Stimulated activated naive CD8-positive, alpha-beta T cell treated with anti-CD3 and anti-CD28 coated beads, Interleukin-15, amount 100 ng/mL, for 72 hours (primary cell): ENCODE measurements around the gene GNAS-AS1.
A peak's percentile ranks its signal among the peaks of the same experiment; 100 is the strongest.

Experiments
- ATAC-seq: fragments of 150-1000 bp; cut with Tn5 transposase; 2 replicates; pipeline ENCODE4 v1.10.0; 2021; ENCODE audit warnings: mild to moderate bottlenecking, moderate library complexity
- DNase-seq, 2 donors: peaks; one replicate each; pipeline ENCODE4 v3.0.0; 2021 to 2022
- H3K27ac Mint-ChIP-seq, 2 donors: one replicate each; pipeline ENCODE4 v1.8.0; 2022; ENCODE audit warnings: mild to moderate bottlenecking in 2 of 2, mixed read lengths in 2 of 2, moderate library complexity in 2 of 2
- H3K27me3 Mint-ChIP-seq: one replicate; pipeline ENCODE4 v1.8.0; 2022; ENCODE audit warnings: mixed read lengths
- H3K4me1 Mint-ChIP-seq: one replicate; pipeline ENCODE4 v1.8.0; 2022; ENCODE audit warnings: mild to moderate bottlenecking, mixed read lengths
- H3K4me3 Mint-ChIP-seq, 2 donors: one replicate each; pipeline ENCODE4 v1.8.0; 2022; ENCODE audit warnings: mild to moderate bottlenecking in 2 of 2, mixed read lengths in 2 of 2, moderate library complexity in 1 of 2
- H3K9me3 Mint-ChIP-seq, 2 donors: one replicate each; pipeline ENCODE4 v1.8.0; 2022; ENCODE audit warnings: mixed read lengths in 2 of 2

GNAS-AS1 gene

DNA sequence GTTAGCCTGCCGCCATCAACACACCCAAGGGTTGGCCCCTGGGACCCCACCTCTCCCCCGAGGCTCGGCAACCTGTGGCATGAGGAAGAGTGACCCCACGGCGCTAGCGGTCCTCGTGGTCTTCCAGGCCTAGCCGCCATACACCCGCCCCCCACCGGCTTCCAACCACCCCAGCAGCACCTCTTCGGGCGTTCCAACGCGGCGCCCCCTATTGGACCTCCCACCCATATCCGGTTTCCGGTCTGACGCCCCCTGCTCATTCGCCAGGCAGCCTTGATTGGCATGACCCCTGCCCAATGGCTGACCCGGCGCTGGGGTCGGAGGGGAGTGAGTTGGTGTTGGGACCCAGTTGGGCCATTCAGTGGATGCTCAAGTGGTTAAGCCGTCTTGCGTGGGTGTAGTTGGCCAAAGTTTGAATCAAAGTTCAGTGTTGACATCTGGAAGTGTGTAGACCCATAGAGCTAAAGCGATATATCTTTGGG, at the start of gene GNAS-AS1:
Gene GNAS-AS1, minus strand, starts transcription at position 210 of the 482 bp plus-strand sequence.
- H3K9me3 Mint-ChIP-seq = no peaks in the 10 kb centered on the region
- DNase-seq (peak; percentile 85 to 92), ATAC-seq (peak; percentile 89)
- peak within 1 kb of the TSS; percentile 83 to 92 for H3K4me3 Mint-ChIP-seq
- H3K4me1 Mint-ChIP-seq = peaks cover 76% of the 10 kb centered on the region
- H3K27me3 Mint-ChIP-seq = peaks cover 70% of the 10 kb centered on the region
- H3K27ac Mint-ChIP-seq = peak within 1 kb of the TSS; percentile 44 to 71

DNA sequence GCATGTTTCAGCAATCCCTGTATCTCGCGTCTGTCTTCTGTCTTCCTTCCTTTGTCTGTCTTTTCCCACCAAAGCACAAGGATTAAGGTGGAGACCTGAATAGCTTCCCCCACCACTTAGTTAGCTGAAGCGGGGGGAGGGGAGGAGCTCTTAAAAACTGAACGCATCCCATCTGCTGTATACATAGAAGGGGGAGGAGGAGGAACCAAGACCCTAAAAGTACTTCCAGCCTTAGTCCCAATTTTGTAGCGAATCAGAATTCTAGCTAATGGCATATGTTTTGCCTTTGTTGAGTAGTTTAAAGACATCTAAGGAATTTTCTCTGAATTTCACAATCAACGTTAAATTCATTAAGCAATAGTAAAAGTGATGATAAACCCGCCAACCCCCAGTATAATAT, 49.7 kb upstream of the GNAS-AS1 start:
- Mint-ChIP-seq H3K4me3 (no peak overlapping the region), H3K4me1 (peaks cover 82% of the 10 kb centered on the region), H3K27me3 (no peaks in the 10 kb centered on the region), H3K9me3 (no peaks in the 10 kb centered on the region), H3K27ac (no peak overlapping the region)
- no peak for ATAC-seq
- no peak for DNase-seq

DNA sequence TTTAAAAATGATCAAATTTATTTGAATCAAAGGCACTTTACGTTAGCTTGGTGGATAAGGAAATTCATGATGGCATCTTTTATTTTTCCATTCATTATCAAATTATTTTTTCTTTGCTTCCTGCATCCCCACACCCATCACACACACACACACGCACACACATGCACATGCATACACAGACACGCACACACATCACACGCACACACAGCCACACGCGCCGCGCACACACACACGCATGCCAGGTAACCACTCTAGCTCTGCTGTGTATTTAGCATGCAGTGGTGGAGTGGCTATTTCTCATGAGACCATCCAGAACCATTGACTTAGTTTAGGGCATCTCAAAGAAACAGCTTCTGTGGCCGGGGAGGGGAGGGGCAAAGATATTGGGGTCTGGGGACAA, 48.8 kb upstream of the GNAS-AS1 start:
- H3K4me1 Mint-ChIP-seq = peaks cover 82% of the 10 kb centered on the region
- peak overlapping the region in 1 of 2 donors; percentile 15 for H3K27ac Mint-ChIP-seq
- no peaks in the 10 kb centered on the region for H3K27me3 Mint-ChIP-seq
- ATAC-seq (no peak), DNase-seq (no peak)
- H3K9me3 Mint-ChIP-seq = no peaks in the 10 kb centered on the region
- H3K4me3 Mint-ChIP-seq = no peak overlapping the region

DNA sequence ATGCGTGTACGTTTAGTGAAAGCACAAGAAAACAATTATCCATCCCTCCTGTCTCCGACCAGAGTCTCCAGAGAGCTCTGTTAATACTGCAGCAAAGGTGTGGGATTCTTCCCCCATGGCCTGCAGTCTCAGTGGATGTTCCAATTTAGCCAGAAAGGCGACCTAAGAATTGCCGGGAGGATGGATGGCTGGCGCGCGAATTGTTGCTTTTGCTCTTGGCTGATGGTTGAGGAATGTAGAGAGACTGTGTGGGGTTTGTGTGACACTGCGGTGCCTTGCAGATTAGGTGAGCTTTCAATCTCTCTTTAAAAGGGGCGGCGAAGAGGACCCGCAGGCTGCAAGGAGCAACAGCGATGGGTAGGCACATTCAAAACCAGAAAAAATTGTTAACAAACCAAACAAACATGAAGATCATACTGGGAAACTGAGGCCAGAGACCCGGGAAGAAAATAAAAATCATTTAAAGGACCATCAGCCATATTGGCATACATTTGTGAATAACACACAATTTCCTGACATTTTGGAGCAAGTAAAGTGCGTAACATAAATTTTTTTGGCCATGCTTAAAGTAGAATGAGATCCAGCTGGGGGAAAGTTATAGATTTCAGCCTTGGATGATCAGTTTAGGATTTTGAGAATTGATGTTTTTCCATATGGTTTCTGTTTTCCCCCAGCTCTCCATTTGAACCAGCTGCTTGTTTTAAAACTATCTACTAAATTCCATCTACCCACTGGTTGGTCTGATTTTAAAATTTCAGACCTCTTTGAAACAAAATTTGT, 48.1 kb upstream of the GNAS-AS1 start:
- peak overlapping the region in 1 of 2 donors; percentile 15 for H3K27ac Mint-ChIP-seq
- ATAC-seq (no peak), DNase-seq (no peak)
- no peak overlapping the region for H3K4me3 Mint-ChIP-seq
- no peaks in the 10 kb centered on the region for H3K9me3 Mint-ChIP-seq
- no peaks in the 10 kb centered on the region for H3K27me3 Mint-ChIP-seq
- H3K4me1 Mint-ChIP-seq = peaks cover 82% of the 10 kb centered on the region

DNA sequence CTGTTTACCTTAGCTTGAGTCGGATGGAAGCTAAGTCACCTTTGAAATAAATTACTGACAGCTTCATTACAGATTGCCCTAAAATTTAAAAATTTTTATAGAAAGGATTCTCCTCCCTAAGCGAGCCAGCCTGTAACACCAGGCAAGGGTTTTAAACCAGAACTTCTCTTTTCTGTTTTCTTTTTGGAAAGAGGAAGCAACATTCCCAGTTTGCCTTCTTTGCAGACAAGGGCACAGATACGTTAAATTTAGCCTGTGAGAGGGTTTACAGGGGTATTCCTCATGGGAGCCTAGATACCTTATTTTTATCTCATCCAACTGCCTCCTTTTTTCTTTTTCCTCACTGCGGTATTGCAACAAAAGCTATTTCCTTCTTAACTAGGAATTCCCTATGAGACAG, 46.8 kb upstream of the GNAS-AS1 start:
- H3K9me3 Mint-ChIP-seq = no peaks in the 10 kb centered on the region
- DNase-seq (no peak), ATAC-seq (no peak)
- peaks cover 83% of the 10 kb centered on the region for H3K4me1 Mint-ChIP-seq
- peak overlapping the region in 1 of 2 donors; percentile 52 for H3K27ac Mint-ChIP-seq
- no peaks in the 10 kb centered on the region for H3K27me3 Mint-ChIP-seq
- peak overlapping the region; percentile 4 to 7 for H3K4me3 Mint-ChIP-seq

DNA sequence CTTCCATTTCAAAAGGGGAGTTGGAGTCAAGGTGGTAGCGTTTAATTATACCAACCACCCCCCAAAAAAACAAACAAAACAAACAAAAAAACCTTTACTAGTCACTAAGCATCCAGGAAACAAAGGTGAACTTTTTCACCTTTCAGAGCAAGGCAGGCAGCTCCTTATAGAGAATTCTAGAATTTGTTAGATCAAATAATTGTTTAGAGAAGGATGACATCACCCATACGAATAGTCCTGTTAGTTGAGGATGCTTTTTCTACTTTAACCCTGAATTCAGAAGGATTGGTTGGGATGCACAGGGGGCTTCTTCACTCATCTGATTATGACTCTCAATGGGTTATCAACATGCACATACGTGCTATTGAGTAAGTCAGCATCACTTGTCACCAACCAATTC, 46.1 kb upstream of the GNAS-AS1 start:
- ATAC-seq (no peak), DNase-seq (no peak)
- H3K27ac Mint-ChIP-seq = no peak overlapping the region
- no peaks in the 10 kb centered on the region for H3K9me3 Mint-ChIP-seq
- peaks cover 80% of the 10 kb centered on the region for H3K4me1 Mint-ChIP-seq
- H3K4me3 Mint-ChIP-seq = peak overlapping the region in 1 of 2 donors; percentile 16
- no peaks in the 10 kb centered on the region for H3K27me3 Mint-ChIP-seq

DNA sequence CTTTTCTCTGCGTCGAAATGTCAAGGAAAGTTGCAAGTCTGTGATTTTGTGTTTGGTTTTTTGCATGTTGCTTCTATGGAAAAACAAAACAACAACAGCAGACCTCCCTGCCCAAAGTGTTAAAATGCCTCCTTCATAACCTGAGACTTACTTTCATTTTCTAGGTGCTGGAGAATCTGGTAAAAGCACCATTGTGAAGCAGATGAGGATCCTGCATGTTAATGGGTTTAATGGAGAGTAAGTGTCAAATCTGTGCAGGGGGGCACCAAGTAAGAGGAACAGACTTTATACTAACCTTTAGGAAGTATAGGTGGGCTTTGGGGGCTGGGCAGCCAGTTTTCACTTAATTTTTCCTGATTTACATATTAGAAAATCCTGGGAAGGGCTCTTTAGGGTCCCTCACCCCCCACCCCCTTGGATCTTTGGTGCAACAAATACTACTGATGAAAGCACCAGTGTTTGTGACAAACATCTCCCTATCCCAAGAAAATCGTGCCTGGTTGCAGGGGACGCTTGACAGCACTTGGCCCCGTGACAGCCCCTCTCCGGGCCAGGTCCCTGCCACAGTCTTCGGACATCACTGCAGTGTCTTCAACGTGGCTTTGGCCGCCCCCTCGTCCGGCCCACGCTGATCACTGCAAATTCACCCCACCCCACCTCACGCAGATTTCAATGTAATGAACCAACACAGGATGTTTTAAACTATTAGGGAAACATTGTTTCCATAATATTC, 44.9 kb upstream of the GNAS-AS1 start:
- peaks cover 79% of the 10 kb centered on the region for H3K4me1 Mint-ChIP-seq
- no peak for ATAC-seq
- no peaks in the 10 kb centered on the region for H3K9me3 Mint-ChIP-seq
- peak overlapping the region; percentile 97 to 99 for H3K4me3 Mint-ChIP-seq
- H3K27ac Mint-ChIP-seq = peak overlapping the region; percentile 92 to 95
- no peaks in the 10 kb centered on the region for H3K27me3 Mint-ChIP-seq
- no peak for DNase-seq

DNA sequence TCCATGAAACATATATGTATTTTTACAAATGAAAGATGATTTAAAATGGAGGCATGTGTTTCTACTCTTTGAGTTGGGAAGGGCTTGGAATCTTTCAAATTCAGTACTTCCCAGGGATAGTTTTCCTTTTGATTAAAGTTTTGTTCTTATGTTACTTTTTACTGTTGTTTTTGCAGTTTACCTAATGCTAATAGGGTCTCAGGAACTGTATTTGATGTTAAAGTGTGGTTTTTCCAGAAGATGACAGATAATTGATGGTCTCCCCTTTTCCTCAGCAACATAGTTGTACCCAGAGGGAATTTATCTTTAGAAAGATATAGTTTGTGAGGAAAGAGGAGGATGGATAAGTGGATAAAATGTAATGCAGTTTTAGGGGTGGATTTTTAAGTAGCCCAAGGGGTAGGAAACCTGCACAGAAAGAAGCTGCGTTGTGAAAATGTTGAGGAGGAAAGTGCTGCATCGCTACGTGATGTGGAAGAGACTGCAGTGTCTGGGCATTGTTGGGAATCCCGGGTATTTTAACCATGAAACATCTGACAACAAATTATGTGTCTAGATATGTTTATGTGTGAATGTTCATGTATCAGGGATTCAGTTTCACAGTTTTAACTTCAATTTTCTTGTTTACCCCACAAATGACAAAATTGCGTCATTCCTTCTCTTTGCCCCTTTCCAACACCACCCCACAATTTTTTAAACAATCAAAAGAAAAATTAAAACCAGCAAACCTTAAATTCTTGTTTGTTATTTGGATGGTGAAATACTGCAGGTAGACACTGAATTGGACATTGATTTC, 44.1 kb upstream of the GNAS-AS1 start:
- Mint-ChIP-seq H3K4me3 (peak overlapping the region; percentile 97 to 99), H3K27me3 (no peaks in the 10 kb centered on the region), H3K9me3 (no peaks in the 10 kb centered on the region), H3K27ac (peak overlapping the region; percentile 69 to 92), H3K4me1 (peaks cover 72% of the 10 kb centered on the region)
- ATAC-seq (no peak), DNase-seq (no peak)

DNA sequence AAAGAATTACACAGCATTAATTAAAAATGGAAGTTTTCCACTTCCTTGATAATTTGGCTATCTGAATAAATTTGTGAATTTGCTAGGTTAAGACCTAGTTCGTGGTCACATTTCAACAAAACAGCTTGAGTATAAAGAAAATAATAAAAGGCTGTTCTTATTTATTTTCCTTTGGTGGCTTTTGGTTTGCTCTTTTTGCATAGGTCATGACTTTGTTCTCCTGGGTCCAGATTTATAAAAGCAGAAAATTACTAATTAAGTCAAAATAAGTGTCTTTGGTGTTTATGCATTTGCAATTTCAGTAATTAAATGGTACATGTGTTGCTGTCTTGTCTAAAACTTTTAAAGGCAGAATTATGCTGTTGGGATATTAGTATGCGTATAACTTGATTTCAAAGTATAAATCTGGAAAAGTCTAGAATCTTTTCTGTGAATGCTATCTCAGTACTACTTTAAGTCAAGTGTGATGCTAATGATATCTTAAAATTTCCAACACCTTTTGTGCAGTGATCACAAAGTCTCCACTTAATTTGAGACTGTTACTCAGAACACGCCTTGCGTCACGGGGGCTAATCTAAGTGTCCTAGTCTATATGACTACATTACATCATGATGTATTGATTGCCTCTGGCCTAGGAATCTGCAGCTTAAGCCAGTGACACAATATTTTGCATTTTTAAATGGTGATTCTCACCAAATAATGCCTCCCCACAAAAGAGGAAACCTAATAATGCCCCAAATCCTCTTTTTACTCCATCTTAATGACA, 42.8 kb upstream of the GNAS-AS1 start:
- Mint-ChIP-seq H3K4me3 (peak overlapping the region; percentile 97 to 99), H3K27me3 (no peaks in the 10 kb centered on the region), H3K9me3 (no peaks in the 10 kb centered on the region), H3K27ac (peak overlapping the region; percentile 93 to 94), H3K4me1 (peaks cover 60% of the 10 kb centered on the region)
- ATAC-seq (peak; percentile 26), DNase-seq (peak in 1 of 2 donors; percentile 57)

DNA sequence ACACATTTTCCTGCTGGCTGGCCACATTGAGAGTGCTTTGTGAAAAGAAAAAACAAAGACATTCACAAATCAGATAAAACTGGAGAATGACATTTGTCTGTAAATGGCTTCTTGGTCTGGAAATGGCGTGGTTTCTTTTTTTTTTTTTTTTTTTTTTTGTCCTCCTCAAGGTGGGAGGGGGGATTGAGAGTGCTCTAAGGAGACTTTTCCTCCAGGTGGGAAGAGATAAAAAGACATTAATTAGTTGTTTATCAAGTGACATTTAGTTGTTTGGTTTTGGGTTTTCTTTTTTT, 42.2 kb upstream of the GNAS-AS1 start:
- ATAC-seq (no peak), DNase-seq (no peak)
- Mint-ChIP-seq H3K4me1 (peaks cover 54% of the 10 kb centered on the region), H3K27ac (peak overlapping the region; percentile 97 to 99), H3K27me3 (no peaks in the 10 kb centered on the region), H3K4me3 (peak overlapping the region; percentile 97 to 99), H3K9me3 (no peaks in the 10 kb centered on the region)

DNA sequence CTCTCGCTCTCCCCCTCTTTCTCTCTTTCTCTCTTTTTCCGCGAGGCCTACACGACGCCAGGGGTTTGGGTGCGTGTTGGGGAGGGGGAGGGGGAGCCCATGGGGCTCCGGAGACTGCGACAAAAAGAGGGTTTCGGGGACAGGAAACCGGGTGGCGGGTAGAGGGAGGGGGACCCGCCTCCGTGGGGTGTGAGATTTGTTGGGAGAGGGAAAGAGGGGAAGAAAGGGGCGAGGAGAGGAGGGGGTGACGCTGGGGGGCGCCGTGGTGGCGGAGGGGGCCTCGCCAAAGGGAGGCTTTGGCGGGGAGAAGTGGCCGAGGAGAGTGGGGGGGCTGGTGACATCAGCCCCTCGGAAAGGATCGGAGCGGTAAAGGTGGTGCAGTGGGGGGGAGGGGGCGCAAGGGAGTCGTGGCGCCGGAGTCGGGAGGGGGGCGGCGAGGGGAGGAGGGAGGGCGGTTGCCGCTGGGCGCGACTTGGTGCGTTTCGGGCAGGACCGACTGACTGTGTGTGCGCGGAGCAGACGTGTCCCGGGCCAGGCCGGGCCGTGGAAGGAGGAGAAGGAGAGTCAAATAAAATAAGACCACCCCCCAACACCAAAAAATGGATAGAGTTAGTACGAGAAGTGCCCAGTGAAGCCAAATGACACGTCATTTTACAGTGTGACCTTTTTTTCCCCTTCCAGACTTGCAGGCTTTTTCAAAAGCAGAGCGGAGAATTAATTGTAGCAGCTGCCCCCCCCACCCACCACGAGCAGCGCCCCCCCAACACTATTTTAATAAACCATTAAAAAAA, 41.6 kb upstream of the GNAS-AS1 start:
- peak overlapping the region; percentile 97 to 99 for H3K27ac Mint-ChIP-seq
- peak; percentile 37 for ATAC-seq
- H3K27me3 Mint-ChIP-seq = no peaks in the 10 kb centered on the region
- peak; percentile 72 to 78 for DNase-seq
- H3K4me1 Mint-ChIP-seq = peaks cover 54% of the 10 kb centered on the region
- no peaks in the 10 kb centered on the region for H3K9me3 Mint-ChIP-seq
- peak overlapping the region; percentile 97 to 99 for H3K4me3 Mint-ChIP-seq

DNA sequence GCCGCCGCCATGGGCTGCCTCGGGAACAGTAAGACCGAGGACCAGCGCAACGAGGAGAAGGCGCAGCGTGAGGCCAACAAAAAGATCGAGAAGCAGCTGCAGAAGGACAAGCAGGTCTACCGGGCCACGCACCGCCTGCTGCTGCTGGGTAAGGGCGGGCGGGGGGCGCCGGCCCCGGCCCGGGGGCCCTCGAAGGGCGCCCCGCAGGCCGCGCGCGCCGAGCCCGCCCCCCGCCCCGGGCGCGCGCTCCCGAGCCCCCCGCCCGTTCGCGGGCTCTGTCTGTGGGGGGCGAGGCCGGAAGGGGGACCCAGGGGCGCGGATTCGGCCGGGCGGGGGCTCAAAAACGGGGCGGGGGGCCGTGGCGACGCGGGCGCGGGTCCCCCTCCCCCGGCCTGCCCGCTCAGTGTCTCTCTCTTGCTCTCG, 41.0 kb upstream of the GNAS-AS1 start:
- DNase-seq = peak; percentile 45
- H3K4me3 Mint-ChIP-seq = peak overlapping the region; percentile 97 to 99
- no peaks in the 10 kb centered on the region for H3K9me3 Mint-ChIP-seq
- H3K4me1 Mint-ChIP-seq = peaks cover 54% of the 10 kb centered on the region
- H3K27ac Mint-ChIP-seq = peak overlapping the region; percentile 97 to 99
- no peaks in the 10 kb centered on the region for H3K27me3 Mint-ChIP-seq
- peak; percentile 1 for ATAC-seq

DNA sequence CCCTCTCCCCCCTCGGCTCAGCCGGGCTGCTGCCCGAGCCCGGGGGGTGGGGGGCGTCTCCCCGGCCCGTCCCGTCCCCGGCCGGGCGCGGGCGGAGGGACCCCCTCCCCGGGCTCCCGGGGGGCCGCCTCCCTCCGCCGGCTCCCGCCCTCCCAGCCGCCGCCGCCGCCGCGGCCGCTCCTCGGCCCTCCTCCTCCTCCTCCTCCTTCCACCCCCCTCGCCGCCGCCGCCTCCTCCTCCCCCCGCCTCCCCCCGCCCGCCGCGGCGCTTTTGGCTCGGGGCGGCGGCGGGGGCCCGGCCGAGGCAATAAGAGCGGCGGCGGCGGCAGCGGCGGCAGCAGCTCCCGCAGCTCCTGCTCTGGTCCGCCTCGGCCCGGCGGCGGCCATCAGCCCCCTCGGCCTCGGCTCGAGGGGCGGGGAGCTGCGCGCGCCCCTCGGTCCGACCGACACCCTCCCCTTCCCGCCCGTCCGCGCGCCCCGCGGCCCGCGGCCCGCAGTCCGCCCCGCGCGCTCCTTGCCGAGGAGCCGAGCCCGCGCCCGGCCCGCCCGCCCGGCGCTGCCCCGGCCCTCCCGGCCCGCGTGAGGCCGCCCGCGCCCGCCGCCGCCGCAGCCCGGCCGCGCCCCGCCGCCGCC, 40.5 kb upstream of the GNAS-AS1 start:
- Mint-ChIP-seq H3K9me3 (no peaks in the 10 kb centered on the region), H3K27me3 (no peaks in the 10 kb centered on the region), H3K4me3 (peak overlapping the region; percentile 76 to 78), H3K27ac (peak overlapping the region; percentile 82 to 85), H3K4me1 (peaks cover 54% of the 10 kb centered on the region)
- ATAC-seq (peak; percentile 18), DNase-seq (peak; percentile 66 to 69)
